ENCODE data around the gene MAPKAP1. TPM values are rescaled to one million over a fixed set of nuclear protein-coding genes. Genes with fewer than 3 reads are reported as not detected.

Gene MAPKAP1
- total RNA-seq, 1 donor from 2014 or later: 116 TPM

DNA sequence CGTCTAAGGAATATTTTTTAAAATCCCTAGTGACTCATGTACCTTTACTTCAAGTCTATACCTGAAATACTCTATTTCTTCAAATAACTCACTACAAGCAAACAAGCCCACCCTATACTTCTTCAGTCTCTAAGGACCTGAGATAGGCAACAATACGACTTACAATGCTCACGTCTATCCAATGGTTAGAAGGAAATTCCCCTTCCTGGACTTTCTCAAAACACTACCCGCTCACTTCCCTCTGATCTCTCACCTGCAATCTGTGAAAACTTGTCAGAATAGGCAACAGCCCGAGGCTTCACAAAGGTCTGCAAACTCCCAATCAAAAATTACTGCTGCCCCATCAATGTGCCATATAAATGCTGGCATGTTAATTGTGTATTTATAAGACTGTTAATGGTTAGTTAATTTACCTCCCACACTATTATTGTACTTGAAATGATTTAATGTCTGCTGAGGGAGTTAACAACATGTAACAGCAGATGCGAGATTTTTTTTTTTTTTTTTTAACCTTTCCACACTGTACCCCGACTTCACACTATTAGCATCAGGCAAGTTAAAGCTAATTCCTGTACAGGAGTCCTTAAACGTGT, 27.3 kb downstream of the MAPKAP1 start:
- DNase-seq (ENCODE audit: low read depth): no peak

- peak; percentile 68 for DNase-seq (ENCODE audit: low read depth)
Measured at GRCh38 chr9:125674981-125675973, 31.7 kb downstream of the MAPKAP1 start.

GRCh38 chr9:125672876-125673275, 34.1 kb downstream of the MAPKAP1 start:
- no peak for DNase-seq (ENCODE audit: low read depth)

GRCh38 chr9:125663127-125663526, 43.9 kb downstream of the MAPKAP1 start:
- DNase-seq (ENCODE audit: low read depth): no peak

DNA sequence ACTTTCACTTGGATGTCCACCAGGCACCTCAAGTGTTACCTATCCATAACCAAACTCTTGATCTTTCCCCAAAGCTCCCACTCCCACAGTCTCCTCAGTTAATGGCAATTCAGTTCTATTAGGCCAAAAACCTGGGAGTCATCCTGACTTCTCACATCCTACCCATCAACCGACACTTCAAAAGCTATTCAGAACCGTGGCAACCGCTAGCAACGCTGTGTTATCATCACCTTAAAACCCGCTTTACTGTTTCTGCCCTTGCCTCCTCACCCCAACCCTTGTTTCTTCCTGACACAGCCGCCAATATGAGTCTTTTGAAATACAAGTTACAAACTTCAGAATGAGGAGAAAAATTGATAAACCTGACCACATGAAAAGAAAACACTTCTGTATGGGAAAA, 46.5 kb downstream of the MAPKAP1 start:
- DNase-seq (ENCODE audit: low read depth): no peak

GRCh38 chr9:125659954-125660353, 47.1 kb downstream of the MAPKAP1 start:
- DNase-seq (ENCODE audit: low read depth): no peak

GRCh38 chr9:125659201-125659840, 47.7 kb downstream of the MAPKAP1 start:
- no peak for DNase-seq (ENCODE audit: low read depth)

- DNase-seq (ENCODE audit: low read depth): no peak
Measured at GRCh38 chr9:125656560-125656959, 50.4 kb downstream of the MAPKAP1 start.

GRCh38 chr9:125655691-125656410, 51.2 kb downstream of the MAPKAP1 start:
- DNase-seq (ENCODE audit: low read depth): peak; percentile 46

DNA sequence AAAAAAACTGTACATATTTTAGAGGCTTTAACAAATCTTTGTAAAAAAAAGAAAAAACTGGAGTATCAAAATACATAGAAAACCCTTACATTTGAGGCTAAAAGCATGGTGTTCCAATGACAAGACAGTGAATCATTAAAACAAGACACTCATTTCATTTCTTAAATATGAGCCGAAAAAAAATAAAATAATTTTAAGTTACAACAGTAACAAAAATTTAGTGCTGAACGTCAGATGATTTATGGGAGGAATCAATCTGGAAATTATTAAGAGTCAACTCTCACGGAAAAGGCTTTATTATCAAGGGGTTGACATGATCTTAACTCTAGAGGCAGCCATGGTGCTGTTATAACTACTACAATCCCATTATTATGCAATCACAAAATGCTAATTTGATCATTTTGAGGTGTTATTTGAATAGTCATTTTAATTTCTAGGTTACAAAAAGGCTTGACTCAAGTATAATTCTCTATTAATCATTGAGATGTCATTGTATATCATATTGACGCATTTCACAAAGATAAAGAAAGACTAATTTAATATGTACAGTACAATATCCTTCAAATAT, 51.9 kb downstream of the MAPKAP1 start:
- DNase-seq (ENCODE audit: low read depth): no peak

DNA sequence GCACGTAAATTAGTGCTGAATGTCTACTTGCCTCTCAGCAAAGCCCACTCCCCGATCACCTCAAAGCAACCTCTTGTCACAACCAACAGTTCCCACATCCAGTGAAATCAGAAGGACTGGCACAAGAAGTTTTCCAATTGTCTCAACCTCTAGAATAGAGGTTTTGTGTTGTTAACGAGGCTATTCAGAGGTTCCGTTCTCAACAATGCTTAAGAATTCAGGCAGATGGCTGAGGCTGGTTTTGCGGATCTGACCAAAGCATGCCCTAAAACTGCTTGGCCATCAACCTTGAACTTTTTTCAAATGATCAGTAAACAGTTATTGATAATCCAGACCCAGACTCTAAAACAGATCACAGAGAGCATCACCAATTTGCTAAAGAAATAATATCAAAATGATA, 52.9 kb downstream of the MAPKAP1 start:
- no peak for DNase-seq (ENCODE audit: low read depth)

DNA sequence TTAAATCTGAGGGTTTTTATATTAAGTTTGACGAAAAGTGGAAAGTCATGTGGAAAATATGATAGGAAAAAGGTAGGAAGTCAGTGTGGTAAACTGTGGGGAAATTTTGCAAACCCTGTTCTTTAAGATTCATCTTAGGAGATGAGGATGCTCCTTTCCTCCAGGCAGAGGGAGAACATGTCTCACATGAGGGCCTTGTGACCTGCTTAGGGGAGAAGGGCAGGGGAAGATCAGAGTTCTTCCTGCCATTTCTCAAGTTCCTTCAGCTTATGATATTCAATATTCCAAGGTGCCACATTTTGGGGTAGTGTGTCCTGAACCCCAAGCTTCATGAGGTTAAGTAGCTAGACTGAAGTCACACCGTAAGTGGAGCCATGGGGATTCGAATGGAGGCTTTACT, 53.7 kb downstream of the MAPKAP1 start:
- DNase-seq (ENCODE audit: low read depth): no peak

DNA sequence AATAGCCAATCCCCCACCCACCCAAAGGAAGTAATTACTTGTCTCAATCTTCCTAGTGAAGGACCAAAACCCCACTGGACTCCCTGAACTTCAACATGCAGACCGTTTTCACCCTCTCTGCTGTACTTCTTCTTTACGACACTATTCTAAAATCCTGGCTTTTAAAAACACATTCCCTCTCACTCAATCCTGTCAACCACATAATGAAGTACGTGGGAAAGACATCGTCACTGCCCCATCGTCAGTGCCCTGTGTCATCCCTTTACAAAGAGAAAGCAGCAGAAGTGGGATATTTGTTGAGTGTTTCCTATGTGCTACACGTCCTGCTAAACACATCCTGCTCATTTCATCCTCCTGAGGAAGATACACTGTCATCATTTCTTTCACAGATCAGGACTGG, 54.2 kb downstream of the MAPKAP1 start:
- no peak for DNase-seq (ENCODE audit: low read depth)

- DNase-seq (ENCODE audit: low read depth): no peak
Measured at GRCh38 chr9:125652233-125652594, 54.8 kb downstream of the MAPKAP1 start.

DNA sequence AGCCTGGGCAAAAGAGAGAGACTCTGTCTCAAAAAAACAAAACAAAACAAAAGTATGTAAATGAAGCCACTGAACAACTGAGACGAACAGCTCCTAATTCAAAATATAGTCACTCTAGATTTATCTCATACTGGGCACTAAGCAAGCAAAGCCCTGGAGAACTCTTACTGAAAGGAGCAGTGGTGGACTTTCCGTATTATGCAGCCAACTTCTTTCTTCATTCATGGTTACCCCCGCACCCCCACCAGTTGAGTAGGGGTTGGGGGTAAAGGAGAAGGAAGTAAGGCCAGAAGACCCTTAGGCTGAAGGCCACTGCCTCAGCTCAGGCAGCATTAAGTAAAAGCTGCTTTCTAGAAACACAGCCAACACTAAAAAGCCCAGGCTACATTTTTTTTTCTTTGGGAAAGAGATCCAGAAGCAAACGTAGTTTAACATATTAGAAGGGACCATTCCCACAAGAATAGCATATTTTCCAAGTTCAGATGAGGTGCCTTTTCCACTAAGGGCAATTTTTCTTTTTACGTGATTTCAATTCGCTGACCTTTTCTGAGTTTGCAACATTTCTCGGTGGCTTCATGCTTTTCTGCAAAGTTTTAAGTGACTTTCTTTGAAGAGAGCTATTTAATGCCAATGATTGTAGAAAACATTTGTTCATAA, 55.3 kb downstream of the MAPKAP1 start:
- no peak for DNase-seq (ENCODE audit: low read depth)

- DNase-seq (ENCODE audit: low read depth): no peak
Measured at GRCh38 chr9:125650271-125650737, 56.7 kb downstream of the MAPKAP1 start.

GRCh38 chr9:125649826-125650225, 57.2 kb downstream of the MAPKAP1 start:
- no peak for DNase-seq (ENCODE audit: low read depth)

GRCh38 chr9:125649315-125649714, 57.7 kb downstream of the MAPKAP1 start:
- peak; percentile 72 for DNase-seq (ENCODE audit: low read depth)

DNA sequence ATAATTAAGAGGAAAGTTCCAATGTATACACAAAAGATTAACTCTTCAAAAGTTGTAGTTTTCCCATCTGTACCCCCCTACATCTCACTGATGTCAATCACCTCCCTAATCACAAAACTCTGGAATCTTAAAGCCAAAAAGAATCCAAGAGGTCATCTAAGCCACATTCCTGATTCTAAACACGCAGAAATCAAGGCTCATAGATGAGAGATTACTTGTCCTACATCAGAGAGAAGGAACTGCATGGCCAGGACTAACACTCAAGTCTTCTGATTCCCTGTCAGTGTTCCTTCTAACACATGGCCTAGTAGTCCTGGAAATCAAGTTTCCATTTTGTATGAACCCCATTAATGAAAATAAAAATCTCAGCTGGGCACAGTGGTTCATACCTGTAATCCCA, 58.7 kb downstream of the MAPKAP1 start:
- no peak for DNase-seq (ENCODE audit: low read depth)

DNA sequence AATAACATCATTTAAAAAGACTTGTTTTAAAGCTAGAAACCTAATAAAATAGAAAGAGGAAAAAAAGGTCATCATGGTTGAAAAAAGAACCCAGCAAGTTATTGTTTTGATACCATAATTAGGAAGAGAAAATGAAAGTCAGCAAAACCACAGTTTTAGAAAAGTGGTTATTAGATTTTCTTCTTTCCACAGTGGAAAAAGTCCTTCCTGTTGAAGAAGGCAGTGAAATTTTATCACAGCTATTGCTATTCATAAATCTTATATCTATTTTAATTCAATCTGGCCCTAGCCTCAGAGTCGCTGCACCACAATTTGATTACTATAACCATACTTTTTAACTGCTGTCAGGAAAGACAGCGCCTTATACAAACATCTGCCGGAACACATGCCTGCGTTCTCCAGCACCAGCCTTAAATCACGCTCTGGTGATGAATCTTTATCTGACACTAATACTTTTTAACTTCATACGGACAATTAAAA, 60.3 kb downstream of the MAPKAP1 start:
- DNase-seq (ENCODE audit: low read depth): no peak

Measured in myocyte (in vitro differentiated cells).